HepG2 (cell line): Measurements from ENCODE around the gene GIMAP8. TPM values are rescaled to one million over a fixed set of nuclear protein-coding genes. Genes with fewer than 3 reads are reported as not detected.

Experiments used
- ATAC-seq: fragments of 200-7000 bp; cut with Tn5 transposase; 3 replicates; pipeline ENCODE4 v1.9.1; 2020; ENCODE audit warnings: mild to moderate bottlenecking, moderate library complexity
- BruUV-seq: library from RNA; stranded (reverse); fragments of 400-500 nt; replicated peaks from 2 replicates; lab custom pipeline; 2021; lab: Mats Ljungman, UMichigan
- CTCF ChIA-PET: fragments of 300-600 bp; formaldehyde crosslinking; extraction: SDS; loops from one replicate; lab custom pipeline; 2021; ENCODE audit warnings: low total read pairs, inconsistent platforms, low intra/inter-chr PET ratio; lab: Yijun Ruan, JAX
- POLR2A ChIA-PET: fragments of 350-600 bp; sonication (Branson Sonifier 250); formaldehyde crosslinking; loops from one replicate; lab custom pipeline; 2020; ENCODE audit warnings: antibody characterized with exemption, inconsistent platforms; lab: Yijun Ruan, JAX
- DNase-seq: peaks from one replicate; pipeline ENCODE4 v3.0.0-alpha.2; 2015; ENCODE audit warnings: low spot score
- FAIRE-seq: peaks from 3 replicates; lab custom pipeline; 2011; peaks lifted over from hg19 to GRCh38; lab: Jason Lieb, UNC
- H2AFZ ChIP-seq: one replicate; pipeline ENCODE4 v1.6.1; 2011; ENCODE audit warnings: low read length, inconsistent platforms
- H3K27ac ChIP-seq: fragments of 300-600 bp; 3 replicates; pipeline ENCODE4 v1.8.0; 2011; ENCODE audit warnings: mixed run types, mild to moderate bottlenecking, mixed read lengths, low read length, inconsistent platforms; ENCODE audit not compliant: insufficient read depth; ENCODE audit errors: extremely low read length
- H3K27me3 ChIP-seq, 2 experiments: fragments of 200-600 bp in 1 of 2; 2 replicates in 1 of 2; 3 replicates in 1 of 2; pipeline versions ENCODE4 v1.6.0 to v1.8.0; 2011; ENCODE audit warnings: low read length in 2 of 2, mild to moderate bottlenecking in 2 of 2, moderate library complexity in 2 of 2, inconsistent platforms in 1 of 2; ENCODE audit not compliant: insufficient read depth in 2 of 2, control insufficient read depth in 1 of 2
- H3K36me3 ChIP-seq, 2 experiments: fragments of 200-600 bp in 1 of 2; replicated peaks in 1 of 2; 2 replicates in 1 of 2; 3 replicates in 1 of 2; pipeline versions ENCODE4 v1.5.1 to v1.8.0; 2011; ENCODE audit warnings: low read length in 2 of 2, inconsistent platforms in 1 of 2; ENCODE audit not compliant: insufficient read depth in 2 of 2, control insufficient read depth in 1 of 2
- H3K4me1 ChIP-seq: 2 replicates; pipeline ENCODE4 v1.5.1; 2012; ENCODE audit warnings: low read length, inconsistent platforms; ENCODE audit not compliant: insufficient read depth
- H3K4me2 ChIP-seq: 2 replicates; pipeline ENCODE4 v1.6.0; 2011; ENCODE audit warnings: low read depth, low read length, inconsistent platforms
- H3K4me3 ChIP-seq, 3 experiments: fragments of 200-600 bp in 1 of 3; sonication (generic), shearing (Covaris generic) in 1 of 3; replicated peaks in 1 of 3; 2 replicates each; pipeline ENCODE4 v1.5.1; 2011 to 2016; ENCODE audit warnings: low read length in 3 of 3, inconsistent platforms in 2 of 3, low read depth in 2 of 3, mild to moderate bottlenecking in 2 of 3, control low read depth in 1 of 3, mixed read lengths in 1 of 3; ENCODE audit not compliant: insufficient read depth in 1 of 3
- H3K79me2 ChIP-seq: one replicate; pipeline ENCODE4 v1.6.1; 2011; ENCODE audit warnings: low read length, inconsistent platforms; ENCODE audit not compliant: insufficient read depth
- H3K9ac ChIP-seq: 2 replicates; pipeline ENCODE4 v1.6.0; 2011; ENCODE audit warnings: mild to moderate bottlenecking, low read depth, low read length, inconsistent platforms; ENCODE audit not compliant: insufficient read depth
- H3K9me3 ChIP-seq: 2 replicates; pipeline ENCODE4 v1.5.1; 2012; ENCODE audit warnings: mild to moderate bottlenecking, low read length
- H4K20me1 ChIP-seq: 2 replicates; pipeline ENCODE4 v1.6.0; 2011; ENCODE audit warnings: inconsistent platforms, mild to moderate bottlenecking, low read length, moderate library complexity; ENCODE audit not compliant: insufficient read depth
- HOXA5 ChIP-seq: sonication (generic); formaldehyde crosslinking; IDR thresholded peaks from 2 replicates; pipeline ENCODE4 v1.4.0; 2020; ENCODE audit warnings: missing genetic modification reagents
- KDM3A ChIP-seq: IDR thresholded peaks from 2 replicates; pipeline ENCODE4 v1.6.1; 2018; ENCODE audit warnings: low read depth, missing compliant biosample characterization
- NR3C1 ChIP-seq: sonication (generic); formaldehyde crosslinking; IDR thresholded peaks from 2 replicates; pipeline ENCODE4 v1.4.0; 2020; ENCODE audit warnings: missing genetic modification reagents
- PAF1 ChIP-seq: IDR thresholded peaks from 2 replicates; pipeline ENCODE4 v1.6.1; 2016; ENCODE audit warnings: missing genetic modification reagents, missing compliant biosample characterization
- PHF21A ChIP-seq: sonication (generic); formaldehyde crosslinking; IDR thresholded peaks from 2 replicates; pipeline ENCODE4 v1.5.0; 2020; ENCODE audit warnings: mild to moderate bottlenecking, missing genetic modification reagents
- POLR2AphosphoS5 ChIP-seq: IDR thresholded peaks from 2 replicates; pipeline ENCODE4 v1.6.1; 2012; ENCODE audit warnings: low read depth, low read length
- RARA ChIP-seq: IDR thresholded peaks from 2 replicates; pipeline ENCODE4 v1.6.1; 2016; ENCODE audit warnings: missing genetic modification reagents, missing compliant biosample characterization
- RBFOX2 ChIP-seq: fragments of 200-400 bp; formaldehyde crosslinking; IDR thresholded peaks from 2 replicates; pipeline ENCODE4 v1.6.1; 2017; ENCODE audit warnings: low read depth, mild to moderate bottlenecking, low read length
- RXRB ChIP-seq: IDR thresholded peaks from 2 replicates; pipeline ENCODE4 v1.6.1; 2016; ENCODE audit warnings: borderline replicate concordance, missing genetic modification reagents, missing compliant biosample characterization
- TBP ChIP-seq: sonication (generic); formaldehyde crosslinking; IDR thresholded peaks from 2 replicates; pipeline ENCODE4 v1.5.0; 2020; ENCODE audit warnings: missing genetic modification reagents
- TP53 ChIP-seq: sonication (generic); formaldehyde crosslinking; conservative IDR thresholded peaks from 2 replicates; pipeline ENCODE4 v1.4.0; 2020; ENCODE audit warnings: missing genetic modification reagents
- ZNF703 ChIP-seq: sonication (generic); formaldehyde crosslinking; IDR thresholded peaks from 2 replicates; pipeline ENCODE4 v1.5.1; 2020; ENCODE audit warnings: missing genetic modification reagents, mild to moderate bottlenecking, moderate library complexity, borderline replicate concordance
- ZNF773 ChIP-seq: sonication (generic); formaldehyde crosslinking; IDR thresholded peaks from 2 replicates; pipeline ENCODE4 v1.4.0; 2020; ENCODE audit warnings: missing genetic modification reagents, borderline replicate concordance
- ZSCAN20 ChIP-seq: sonication (generic); formaldehyde crosslinking; IDR thresholded peaks from 2 replicates; pipeline ENCODE4 v1.4.0; 2020; ENCODE audit warnings: missing genetic modification reagents, mild to moderate bottlenecking, borderline replicate concordance
- WGBS: methylation state at CpG from one replicate; pipeline ENCODE4 v1.1.6; 2017; ENCODE audit warnings: low lambda C conversion rate; 5-methylcytosine and 5-hydroxymethylcytosine counted together
- in situ Hi-C: cut with HindIII; loops from 2 replicates; pipeline ENCODE4 v1.10.0; 2017; ENCODE audit warnings: low pct_unique_long_range_greater_than_20kb; ENCODE audit not compliant: extremely low pct_ligation_motif_present
- intact Hi-C: fragments of 100-400 bp; cut with micrococcal nuclease; formaldehyde crosslinking; loops from one replicate; pipeline ENCODE4 v1.10.0; 2022; ENCODE audit not compliant: unreplicated experiment
- polyA plus RNA-seq, 8 experiments: library from polyadenylated mRNA; depleted of rRNA in 3 of 8; stranded (reverse) in 7 of 8; unstranded in 1 of 8; fragments of >200 nt; fragmentation: Illumina TruSeq in 4 of 8; extraction: Trizol in 4 of 8; gene quantifications; 2 replicates each; pipeline versions ENCODE4 v1.2.1 to v1.2.3, GENCODE V29; 2011 to 2016; ENCODE audit warnings: low read depth in 4 of 8, missing spikeins in 1 of 8, mixed read lengths in 1 of 8; ENCODE audit not compliant: insufficient read depth in 1 of 8
- total RNA-seq, 5 experiments: library from RNA; depleted of rRNA; stranded (reverse); fragments of >200 nt; fragmentation: Illumina TruSeq; extraction: Trizol; gene quantifications; 2 replicates each; pipeline ENCODE4 v1.2.3, GENCODE V29; 2016; ENCODE audit warnings: low read depth in 1 of 5
- TF ChIP-seq, protein P1 (sequence below): sonication (generic); formaldehyde crosslinking; IDR thresholded peaks from 2 replicates; pipeline ENCODE4 v1.4.0; 2020; ENCODE audit warnings: missing genetic modification reagents
- TF ChIP-seq, protein P2 (sequence below): sonication (generic); formaldehyde crosslinking; IDR thresholded peaks from 2 replicates; pipeline ENCODE4 v1.8.1; 2022; ENCODE audit warnings: mild to moderate bottlenecking, missing genetic modification reagents

Gene GIMAP8
- total and polyA plus RNA-seq, 2 of the 13 experiments (the other 11 are each of a cell fraction or from before 2014, with no cell fraction given): not detected

- H3K4me3 ChIP-seq: no peak overlapping the region
- DNase-seq: no peak
- in situ Hi-C loops (no loop called here), intact Hi-C loops (no loop called here)
- no peak overlapping the region for H3K9ac ChIP-seq
- no peaks in the 10 kb centered on the region for H3K4me1 ChIP-seq
- H3K4me2 ChIP-seq: no peak overlapping the region
- no TSS peak for BruUV-seq
- POLR2A ChIA-PET: no interaction called here
- no peak overlapping the region for H3K27ac ChIP-seq
- WGBS: 36% methylated on average over 11 of the region's 11 CpGs
- CTCF ChIA-PET: no interaction called here
- H3K36me3 ChIP-seq: no peaks in the 10 kb centered on the region
- H4K20me1 ChIP-seq: no peaks in the 10 kb centered on the region
- H3K27me3 ChIP-seq: peaks cover 0 to 14% of the 10 kb centered on the region in 2 experiments; a peak in 2 of 5 replicates
- ATAC-seq: no peak
- H3K9me3 ChIP-seq: no peaks in the 10 kb centered on the region
- FAIRE-seq: no peak
- TF ChIP-seq ZNF773 (CRISPR knock-in tag) (no peak), RBFOX2 (no peak), NR3C1 (CRISPR knock-in tag) (no peak)
- H3K79me2 ChIP-seq: no peaks in the 10 kb centered on the region
- H2AFZ ChIP-seq: no peak overlapping the region
These were observed 65.1 kb downstream of the GIMAP8 start for GRCh38 chr7:150515248-150516147.

- Histone ChIP-seq H3K9ac (no peak overlapping the region), H3K79me2 (no peaks in the 10 kb centered on the region), H3K27ac (no peak overlapping the region), H3K27me3 (peaks cover 0 to 14% of the 10 kb centered on the region in 2 experiments; a peak in 2 of 5 replicates), H2AFZ (no peak overlapping the region), H3K9me3 (no peaks in the 10 kb centered on the region), H3K4me2 (no peak overlapping the region), H3K4me3 (no peak overlapping the region), H3K4me1 (no peaks in the 10 kb centered on the region), H4K20me1 (no peaks in the 10 kb centered on the region), H3K36me3 (no peaks in the 10 kb centered on the region)
- in situ Hi-C loops: no loop called here
- intact Hi-C loops: no loop called here
- ATAC-seq: no peak
- no TSS peak for BruUV-seq
- WGBS: 3% methylated on average over 1 of the region's 1 CpG
- no peak for DNase-seq
- ChIA-PET CTCF (no interaction called here), POLR2A (no interaction called here)
- TF ChIP-seq ZNF703 (CRISPR knock-in tag) (no peak), RXRB (no peak), RARA (CRISPR knock-in tag) (no peak), TP53 (CRISPR knock-in tag) (no peak), PHF21A (no peak), HOXA5 (CRISPR knock-in tag) (no peak), POLR2AphosphoS5 (no peak), TBP (CRISPR knock-in tag) (no peak), ZSCAN20 (no peak), PAF1 (CRISPR knock-in tag) (no peak), KDM3A (CRISPR knock-in tag) (no peak)
- TF ChIP-seq, protein P1, sequence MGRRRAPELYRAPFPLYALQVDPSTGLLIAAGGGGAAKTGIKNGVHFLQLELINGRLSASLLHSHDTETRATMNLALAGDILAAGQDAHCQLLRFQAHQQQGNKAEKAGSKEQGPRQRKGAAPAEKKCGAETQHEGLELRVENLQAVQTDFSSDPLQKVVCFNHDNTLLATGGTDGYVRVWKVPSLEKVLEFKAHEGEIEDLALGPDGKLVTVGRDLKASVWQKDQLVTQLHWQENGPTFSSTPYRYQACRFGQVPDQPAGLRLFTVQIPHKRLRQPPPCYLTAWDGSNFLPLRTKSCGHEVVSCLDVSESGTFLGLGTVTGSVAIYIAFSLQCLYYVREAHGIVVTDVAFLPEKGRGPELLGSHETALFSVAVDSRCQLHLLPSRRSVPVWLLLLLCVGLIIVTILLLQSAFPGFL (CRISPR knock-in tag): no peak
- TF ChIP-seq, protein P2, sequence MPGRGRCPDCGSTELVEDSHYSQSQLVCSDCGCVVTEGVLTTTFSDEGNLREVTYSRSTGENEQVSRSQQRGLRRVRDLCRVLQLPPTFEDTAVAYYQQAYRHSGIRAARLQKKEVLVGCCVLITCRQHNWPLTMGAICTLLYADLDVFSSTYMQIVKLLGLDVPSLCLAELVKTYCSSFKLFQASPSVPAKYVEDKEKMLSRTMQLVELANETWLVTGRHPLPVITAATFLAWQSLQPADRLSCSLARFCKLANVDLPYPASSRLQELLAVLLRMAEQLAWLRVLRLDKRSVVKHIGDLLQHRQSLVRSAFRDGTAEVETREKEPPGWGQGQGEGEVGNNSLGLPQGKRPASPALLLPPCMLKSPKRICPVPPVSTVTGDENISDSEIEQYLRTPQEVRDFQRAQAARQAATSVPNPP (CRISPR knock-in tag): no peak
- FAIRE-seq: no peak
These were observed 66.7 kb downstream of the GIMAP8 start for GRCh38 chr7:150516956-150517745.
